Progenitor cell of endocrine pancreas (in vitro differentiated cells): ENCODE measurements around the gene MGA. TPM values are rescaled to one million over a fixed set of nuclear protein-coding genes. Genes with fewer than 3 reads are reported as not detected.
A peak's percentile ranks its signal among the peaks of the same experiment; 100 is the strongest.

ENCODE experiments used
- DNase-seq: peaks from one replicate; pipeline ENCODE4 v3.0.0; 2021; ENCODE audit warnings: low spot score; ENCODE audit not compliant: unreplicated experiment
- H3K27ac Mint-ChIP-seq: 2 replicates; pipeline ENCODE4 v1.8.0; 2021; ENCODE audit warnings: mild to moderate bottlenecking, moderate library complexity, mixed read lengths
- H3K27me3 Mint-ChIP-seq: 2 replicates; pipeline ENCODE4 v1.8.0; 2021; ENCODE audit warnings: mixed read lengths
- H3K36me3 Mint-ChIP-seq: 2 replicates; pipeline ENCODE4 v1.8.0; 2022; ENCODE audit warnings: mixed read lengths; ENCODE audit not compliant: insufficient read depth
- H3K4me1 Mint-ChIP-seq: 2 replicates; pipeline ENCODE4 v1.8.0; 2021; ENCODE audit warnings: low read depth, mixed read lengths
- H3K4me3 Mint-ChIP-seq: 2 replicates; pipeline ENCODE4 v1.8.0; 2021; ENCODE audit warnings: low read depth, mild to moderate bottlenecking, moderate library complexity, mixed read lengths
- H3K9me3 Mint-ChIP-seq: 2 replicates; pipeline ENCODE4 v1.8.0; 2021; ENCODE audit warnings: low read depth, mixed read lengths
- CTCF ChIP-seq: fragments of 200-600 bp; sonication (generic); IDR thresholded peaks from one replicate; pipeline ENCODE4 v1.5.0; 2021; ENCODE audit warnings: antibody characterized with exemption, mild to moderate bottlenecking; ENCODE audit not compliant: unreplicated experiment
- total RNA-seq: library from RNA; stranded (reverse); gene quantifications from 2 replicates; pipeline ENCODE4 v1.2.1, GENCODE V29; 2021

MGA gene
- total RNA-seq, 1 donor from 2014 or later, result 71.2 TPM

- peaks cover 22% of the 10 kb centered on the region for H3K4me1 Mint-ChIP-seq
- H3K36me3 Mint-ChIP-seq, result peaks cover 2% of the 10 kb centered on the region
- no peak for DNase-seq
- no peak for TF ChIP-seq CTCF
- no peaks in the 10 kb centered on the region for H3K27me3 Mint-ChIP-seq
- H3K27ac Mint-ChIP-seq, result peak overlapping the region; percentile 92
- peak overlapping the region; percentile 84 for H3K4me3 Mint-ChIP-seq
- H3K9me3 Mint-ChIP-seq, result no peaks in the 10 kb centered on the region
Observed at GRCh38 chr15:41773729-41774061, 113.5 kb downstream of the MGA start.

DNA sequence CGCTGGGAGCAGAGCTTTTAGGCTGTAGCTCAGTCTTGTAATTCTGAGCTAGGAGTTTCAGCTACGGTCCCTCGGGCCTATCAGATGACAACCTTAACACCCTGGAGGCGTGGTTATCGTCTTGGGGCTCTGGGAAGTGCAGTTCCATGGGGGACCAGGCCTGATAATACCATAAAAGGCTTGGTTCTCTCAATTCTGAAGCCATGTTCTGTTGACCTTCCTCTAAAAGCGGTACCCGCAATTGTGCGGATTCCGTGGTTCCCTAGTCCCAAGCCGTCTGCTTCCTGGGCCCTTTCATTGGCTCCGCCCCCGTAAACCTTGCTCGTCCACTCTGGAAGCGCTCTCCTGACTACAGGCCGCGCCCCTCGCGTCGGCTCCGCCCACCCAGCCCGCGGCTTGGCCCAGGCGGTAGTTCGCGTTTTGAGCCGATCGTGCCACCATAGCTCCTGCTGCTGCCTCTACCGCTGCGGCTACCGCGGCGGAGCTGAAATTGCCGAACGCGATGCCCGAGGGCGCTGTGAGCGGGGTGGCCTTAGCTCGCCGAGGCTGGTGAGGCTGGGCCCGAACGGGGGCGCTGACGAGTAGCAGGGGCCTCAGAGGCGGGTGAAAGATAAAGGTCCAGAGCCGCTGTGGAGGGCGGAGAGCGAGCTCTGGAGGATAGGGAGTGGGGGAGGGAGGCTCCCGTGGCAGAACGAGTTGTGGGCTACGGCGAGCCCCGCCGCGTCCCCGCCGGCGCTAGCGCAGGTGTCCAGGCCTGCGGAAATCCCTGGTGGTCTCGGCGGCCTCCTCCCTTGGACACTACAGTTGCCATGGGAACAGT lies 114.1 kb downstream of the MGA start, which contains the start of gene MAPKBP1:
MAPKBP1 (plus strand) TSS at position 423 of the 820 bp plus-strand sequence. CDS start 792 bp downstream, outside the sequence.
- TF ChIP-seq CTCF, result peak; percentile 76
- peaks cover 22% of the 10 kb centered on the region for H3K4me1 Mint-ChIP-seq
- DNase-seq, result peak; percentile 93
- no peaks in the 10 kb centered on the region for H3K27me3 Mint-ChIP-seq
- H3K9me3 Mint-ChIP-seq, result no peaks in the 10 kb centered on the region
- H3K27ac Mint-ChIP-seq, result peak within 1 kb of the TSS; percentile 92
- H3K36me3 Mint-ChIP-seq, result peaks cover 4% of the 10 kb centered on the region
- H3K4me3 Mint-ChIP-seq, result peak within 1 kb of the TSS; percentile 84

GRCh38 chr15:41774882-41775417 lies 114.7 kb downstream of the MGA start:
- Mint-ChIP-seq H3K4me3 (peak overlapping the region; percentile 84), H3K27me3 (no peaks in the 10 kb centered on the region), H3K4me1 (peaks cover 24% of the 10 kb centered on the region), H3K27ac (peak overlapping the region; percentile 92), H3K36me3 (peaks cover 5% of the 10 kb centered on the region), H3K9me3 (no peaks in the 10 kb centered on the region)
- DNase-seq, result no peak
- no peak for TF ChIP-seq CTCF

GRCh38 chr15:41775651-41776050 lies 115.4 kb downstream of the MGA start:
- peaks cover 5% of the 10 kb centered on the region for H3K36me3 Mint-ChIP-seq
- DNase-seq, result no peak
- H3K4me1 Mint-ChIP-seq, result peaks cover 30% of the 10 kb centered on the region
- peak overlapping the region; percentile 92 for H3K27ac Mint-ChIP-seq
- H3K4me3 Mint-ChIP-seq, result peak overlapping the region; percentile 84
- H3K27me3 Mint-ChIP-seq, result no peaks in the 10 kb centered on the region
- no peaks in the 10 kb centered on the region for H3K9me3 Mint-ChIP-seq
- TF ChIP-seq CTCF, result no peak

GRCh38 chr15:41777421-41777973 lies 117.3 kb downstream of the MGA start:
- no peak for TF ChIP-seq CTCF
- peaks cover 30% of the 10 kb centered on the region for H3K4me1 Mint-ChIP-seq
- H3K9me3 Mint-ChIP-seq, result no peaks in the 10 kb centered on the region
- no peaks in the 10 kb centered on the region for H3K27me3 Mint-ChIP-seq
- no peak for DNase-seq
- H3K36me3 Mint-ChIP-seq, result peaks cover 4% of the 10 kb centered on the region
- no peak overlapping the region for H3K27ac Mint-ChIP-seq
- no peak overlapping the region for H3K4me3 Mint-ChIP-seq
